GM12878 (cell line): ENCODE measurements around the gene TRUB2. TPM values are rescaled to one million over a fixed set of nuclear protein-coding genes. Genes with fewer than 3 reads are reported as not detected.
A peak's percentile ranks its signal among the peaks of the same experiment; 100 is the strongest.

Experiments
- BHLHE40 ChIP-seq, 2 experiments: fragments of 450-650 bp in 1 of 2; IDR thresholded peaks; 2 replicates each; pipeline ENCODE4 v1.6.1; 2011 to 2017; ENCODE audit warnings: low read depth in 2 of 2, borderline replicate concordance in 1 of 2, improper control_type of control experiment in 1 of 2, low read length in 1 of 2, mild to moderate bottlenecking in 1 of 2
- FOXK2 ChIP-seq: fragments of 450-650 bp; IDR thresholded peaks from 2 replicates; pipeline ENCODE4 v1.6.1; 2017; ENCODE audit warnings: mild to moderate bottlenecking, moderate library complexity
- HDAC2 ChIP-seq: fragments of 200-600 bp; sonication (generic); IDR thresholded peaks from 2 replicates; pipeline ENCODE4 v1.6.1; 2017
- HDAC6 ChIP-seq: fragments of 200-600 bp; sonication (generic); IDR thresholded peaks from one replicate; pipeline ENCODE4 v1.8.0; 2017; ENCODE audit warnings: antibody characterized with exemption; ENCODE audit not compliant: unreplicated experiment
- KAT2A ChIP-seq: conservative IDR thresholded peaks from 2 replicates; pipeline ENCODE4 v1.6.1; 2011; ENCODE audit warnings: low read depth, low read length; ENCODE audit not compliant: control insufficient read depth
- KDM1A ChIP-seq: fragments of 200-600 bp; sonication (generic); IDR thresholded peaks from 2 replicates; pipeline ENCODE4 v1.6.1; 2016; ENCODE audit warnings: borderline replicate concordance
- MEF2B ChIP-seq: fragments of 450-650 bp; IDR thresholded peaks from 2 replicates; pipeline ENCODE4 v1.6.1; 2018; ENCODE audit warnings: mild to moderate bottlenecking, moderate library complexity; ENCODE audit not compliant: partially characterized antibody, poor library complexity, severe bottlenecking
- MTA2 ChIP-seq: fragments of 450-650 bp; IDR thresholded peaks from 2 replicates; pipeline ENCODE4 v1.6.1; 2016; ENCODE audit warnings: low read depth, mild to moderate bottlenecking, moderate library complexity
- NFIC ChIP-seq: IDR thresholded peaks from 2 replicates; pipeline ENCODE4 v1.6.1; 2012; ENCODE audit warnings: low read depth, mild to moderate bottlenecking, inconsistent platforms, low read length, moderate library complexity
- PAX8 ChIP-seq: fragments of 450-650 bp; IDR thresholded peaks from 2 replicates; pipeline ENCODE4 v1.6.1; 2017; ENCODE audit warnings: mild to moderate bottlenecking, moderate library complexity
- SMAD1 ChIP-seq: fragments of 450-650 bp; IDR thresholded peaks from 2 replicates; pipeline ENCODE4 v1.6.1; 2018; ENCODE audit warnings: mild to moderate bottlenecking, low read depth; ENCODE audit not compliant: partially characterized antibody
- ZNF24 ChIP-seq: fragments of 450-650 bp; IDR thresholded peaks from 2 replicates; pipeline ENCODE4 v1.6.1; 2017; ENCODE audit warnings: antibody characterized with exemption, mild to moderate bottlenecking
- ZNF622 ChIP-seq: fragments of 450-650 bp; IDR thresholded peaks from 2 replicates; pipeline ENCODE4 v1.6.1; 2017; ENCODE audit warnings: mild to moderate bottlenecking, inconsistent platforms
- ZSCAN29 ChIP-seq: fragments of 450-650 bp; IDR thresholded peaks from 2 replicates; pipeline ENCODE4 v1.6.1; 2017; ENCODE audit warnings: mild to moderate bottlenecking, moderate library complexity
- ZZZ3 ChIP-seq: IDR thresholded peaks from 2 replicates; pipeline ENCODE4 v1.6.1; 2011; ENCODE audit warnings: low read depth; ENCODE audit not compliant: control insufficient read depth, insufficient read length
- polyA plus RNA-seq, 11 experiments: library from polyadenylated mRNA; depleted of rRNA in 4 of 11; unstranded in 6 of 11; stranded (reverse) in 5 of 11; fragments of >200 nt; fragmentation: Nextera tagmentation in 4 of 11; fragmentation: Illumina TruSeq in 1 of 11; extraction: Ambion mirVana in 4 of 11; extraction: Trizol in 1 of 11; gene quantifications; 1 replicate in 1 of 11; 2 replicates in 10 of 11; pipeline versions ENCODE4 v1.2.1 to v1.2.3, GENCODE V29; 2011 to 2016; ENCODE audit warnings: inconsistent platforms in 2 of 11, missing spikeins in 2 of 11, low read depth in 1 of 11
- total RNA-seq, 4 experiments: library from RNA; depleted of rRNA in 3 of 4; stranded (reverse); fragments of >200 nt in 3 of 4; fragmentation: Illumina TruSeq in 1 of 4; extraction: Trizol in 1 of 4; gene quantifications; 2 replicates each; pipeline versions ENCODE4 v1.2.1 to v1.2.3, GENCODE V29; 2013 to 2021
- TF ChIP-seq, protein P1 (sequence below): fragments of 450-650 bp; IDR thresholded peaks from 2 replicates; pipeline ENCODE4 v1.6.1; 2017; ENCODE audit warnings: mild to moderate bottlenecking, moderate library complexity
- TF ChIP-seq, protein P2 (sequence below): IDR thresholded peaks from 2 replicates; pipeline ENCODE4 v1.6.1; 2012; ENCODE audit warnings: low read length, inconsistent platforms
- TF ChIP-seq, protein P3 (sequence below): IDR thresholded peaks from 2 replicates; pipeline ENCODE4 v1.6.1; 2011; ENCODE audit warnings: borderline replicate concordance, low read depth, mild to moderate bottlenecking, moderate library complexity, low read length; ENCODE audit not compliant: insufficient read depth, poor library complexity, severe bottlenecking
- TF ChIP-seq, protein P4 (sequence below): IDR thresholded peaks from 2 replicates; pipeline ENCODE4 v1.6.1; 2012; ENCODE audit warnings: improper control_type of control experiment, low read depth, low read length; ENCODE audit not compliant: insufficient replicate concordance

TRUB2 gene
- total and polyA plus RNA-seq, 10 of the 15 experiments (the other 5 are each of a cell fraction or from before 2014, with no cell fraction given) = 2.8 to 70.5 (median 37.2) TPM

DNA sequence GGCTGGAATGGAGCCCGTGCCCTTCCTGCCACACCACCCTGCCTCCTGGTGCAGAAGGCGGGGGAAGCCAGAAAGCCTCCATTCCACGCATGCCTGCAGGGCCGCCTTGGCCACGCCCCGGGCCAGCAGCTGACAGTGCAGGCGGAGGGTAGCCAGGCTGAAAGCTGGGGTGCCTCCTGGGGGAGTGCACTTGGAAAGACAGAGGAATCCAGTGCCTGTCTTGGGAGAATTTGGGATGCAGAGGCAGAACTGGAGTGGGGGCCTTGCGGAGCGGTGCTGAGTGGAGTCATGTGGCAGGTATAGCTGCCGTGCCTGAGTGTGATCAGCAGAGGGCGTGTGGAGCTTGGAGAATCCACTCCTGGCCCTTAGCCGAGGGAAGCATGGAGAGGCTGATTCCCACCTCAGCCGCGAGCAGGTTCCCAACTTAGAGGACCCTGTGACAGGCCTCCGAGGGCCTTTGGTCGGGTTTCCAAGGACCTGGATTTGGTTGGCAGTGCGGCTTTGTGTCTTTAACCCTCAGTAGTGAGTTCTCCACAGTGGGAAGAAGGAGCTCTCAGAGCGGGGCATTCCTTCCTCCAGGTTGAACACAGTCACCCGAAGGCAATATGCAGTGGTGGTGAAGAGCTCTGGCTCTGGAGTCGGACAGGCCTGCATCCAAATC, 39.9 kb upstream of the TRUB2 start (continued):
- TF ChIP-seq ZSCAN29 = no peak
- TF ChIP-seq NFIC = no peak
- TF ChIP-seq, protein P1, sequence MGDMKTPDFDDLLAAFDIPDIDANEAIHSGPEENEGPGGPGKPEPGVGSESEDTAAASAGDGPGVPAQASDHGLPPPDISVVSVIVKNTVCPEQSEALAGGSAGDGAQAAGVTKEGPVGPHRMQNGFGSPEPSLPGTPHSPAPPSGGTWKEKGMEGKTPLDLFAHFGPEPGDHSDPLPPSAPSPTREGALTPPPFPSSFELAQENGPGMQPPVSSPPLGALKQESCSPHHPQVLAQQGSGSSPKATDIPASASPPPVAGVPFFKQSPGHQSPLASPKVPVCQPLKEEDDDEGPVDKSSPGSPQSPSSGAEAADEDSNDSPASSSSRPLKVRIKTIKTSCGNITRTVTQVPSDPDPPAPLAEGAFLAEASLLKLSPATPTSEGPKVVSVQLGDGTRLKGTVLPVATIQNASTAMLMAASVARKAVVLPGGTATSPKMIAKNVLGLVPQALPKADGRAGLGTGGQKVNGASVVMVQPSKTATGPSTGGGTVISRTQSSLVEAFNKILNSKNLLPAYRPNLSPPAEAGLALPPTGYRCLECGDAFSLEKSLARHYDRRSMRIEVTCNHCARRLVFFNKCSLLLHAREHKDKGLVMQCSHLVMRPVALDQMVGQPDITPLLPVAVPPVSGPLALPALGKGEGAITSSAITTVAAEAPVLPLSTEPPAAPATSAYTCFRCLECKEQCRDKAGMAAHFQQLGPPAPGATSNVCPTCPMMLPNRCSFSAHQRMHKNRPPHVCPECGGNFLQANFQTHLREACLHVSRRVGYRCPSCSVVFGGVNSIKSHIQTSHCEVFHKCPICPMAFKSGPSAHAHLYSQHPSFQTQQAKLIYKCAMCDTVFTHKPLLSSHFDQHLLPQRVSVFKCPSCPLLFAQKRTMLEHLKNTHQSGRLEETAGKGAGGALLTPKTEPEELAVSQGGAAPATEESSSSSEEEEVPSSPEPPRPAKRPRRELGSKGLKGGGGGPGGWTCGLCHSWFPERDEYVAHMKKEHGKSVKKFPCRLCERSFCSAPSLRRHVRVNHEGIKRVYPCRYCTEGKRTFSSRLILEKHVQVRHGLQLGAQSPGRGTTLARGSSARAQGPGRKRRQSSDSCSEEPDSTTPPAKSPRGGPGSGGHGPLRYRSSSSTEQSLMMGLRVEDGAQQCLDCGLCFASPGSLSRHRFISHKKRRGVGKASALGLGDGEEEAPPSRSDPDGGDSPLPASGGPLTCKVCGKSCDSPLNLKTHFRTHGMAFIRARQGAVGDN = no peak
- TF ChIP-seq BHLHE40 (IDR thresholded peaks at IDR 0.05; ENCODE audit: borderline replicate concordance in 1 of 2, low read depth in 2 of 2, low read length in 1 of 2) = peak in 1 of 2 experiments; percentile 20; a peak in 1 of 4 replicates
- TF ChIP-seq SMAD1 = no peak
- TF ChIP-seq, protein P2, sequence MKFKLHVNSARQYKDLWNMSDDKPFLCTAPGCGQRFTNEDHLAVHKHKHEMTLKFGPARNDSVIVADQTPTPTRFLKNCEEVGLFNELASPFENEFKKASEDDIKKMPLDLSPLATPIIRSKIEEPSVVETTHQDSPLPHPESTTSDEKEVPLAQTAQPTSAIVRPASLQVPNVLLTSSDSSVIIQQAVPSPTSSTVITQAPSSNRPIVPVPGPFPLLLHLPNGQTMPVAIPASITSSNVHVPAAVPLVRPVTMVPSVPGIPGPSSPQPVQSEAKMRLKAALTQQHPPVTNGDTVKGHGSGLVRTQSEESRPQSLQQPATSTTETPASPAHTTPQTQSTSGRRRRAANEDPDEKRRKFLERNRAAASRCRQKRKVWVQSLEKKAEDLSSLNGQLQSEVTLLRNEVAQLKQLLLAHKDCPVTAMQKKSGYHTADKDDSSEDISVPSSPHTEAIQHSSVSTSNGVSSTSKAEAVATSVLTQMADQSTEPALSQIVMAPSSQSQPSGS = no peak
- TF ChIP-seq MTA2 = no peak
- TF ChIP-seq FOXK2 = no peak
- no peak for TF ChIP-seq ZZZ3
- no peak for TF ChIP-seq HDAC6
- no peak for TF ChIP-seq ZNF622
- TF ChIP-seq KDM1A = no peak
- no peak for TF ChIP-seq HDAC2
- TF ChIP-seq PAX8 = no peak
- TF ChIP-seq, protein P3, sequence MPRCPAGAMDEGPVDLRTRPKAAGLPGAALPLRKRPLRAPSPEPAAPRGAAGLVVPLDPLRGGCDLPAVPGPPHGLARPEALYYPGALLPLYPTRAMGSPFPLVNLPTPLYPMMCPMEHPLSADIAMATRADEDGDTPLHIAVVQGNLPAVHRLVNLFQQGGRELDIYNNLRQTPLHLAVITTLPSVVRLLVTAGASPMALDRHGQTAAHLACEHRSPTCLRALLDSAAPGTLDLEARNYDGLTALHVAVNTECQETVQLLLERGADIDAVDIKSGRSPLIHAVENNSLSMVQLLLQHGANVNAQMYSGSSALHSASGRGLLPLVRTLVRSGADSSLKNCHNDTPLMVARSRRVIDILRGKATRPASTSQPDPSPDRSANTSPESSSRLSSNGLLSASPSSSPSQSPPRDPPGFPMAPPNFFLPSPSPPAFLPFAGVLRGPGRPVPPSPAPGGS = no peak
- TF ChIP-seq MEF2B = no peak
- no peak for TF ChIP-seq ZNF24
- no peak for TF ChIP-seq KAT2A
- TF ChIP-seq, protein P4, sequence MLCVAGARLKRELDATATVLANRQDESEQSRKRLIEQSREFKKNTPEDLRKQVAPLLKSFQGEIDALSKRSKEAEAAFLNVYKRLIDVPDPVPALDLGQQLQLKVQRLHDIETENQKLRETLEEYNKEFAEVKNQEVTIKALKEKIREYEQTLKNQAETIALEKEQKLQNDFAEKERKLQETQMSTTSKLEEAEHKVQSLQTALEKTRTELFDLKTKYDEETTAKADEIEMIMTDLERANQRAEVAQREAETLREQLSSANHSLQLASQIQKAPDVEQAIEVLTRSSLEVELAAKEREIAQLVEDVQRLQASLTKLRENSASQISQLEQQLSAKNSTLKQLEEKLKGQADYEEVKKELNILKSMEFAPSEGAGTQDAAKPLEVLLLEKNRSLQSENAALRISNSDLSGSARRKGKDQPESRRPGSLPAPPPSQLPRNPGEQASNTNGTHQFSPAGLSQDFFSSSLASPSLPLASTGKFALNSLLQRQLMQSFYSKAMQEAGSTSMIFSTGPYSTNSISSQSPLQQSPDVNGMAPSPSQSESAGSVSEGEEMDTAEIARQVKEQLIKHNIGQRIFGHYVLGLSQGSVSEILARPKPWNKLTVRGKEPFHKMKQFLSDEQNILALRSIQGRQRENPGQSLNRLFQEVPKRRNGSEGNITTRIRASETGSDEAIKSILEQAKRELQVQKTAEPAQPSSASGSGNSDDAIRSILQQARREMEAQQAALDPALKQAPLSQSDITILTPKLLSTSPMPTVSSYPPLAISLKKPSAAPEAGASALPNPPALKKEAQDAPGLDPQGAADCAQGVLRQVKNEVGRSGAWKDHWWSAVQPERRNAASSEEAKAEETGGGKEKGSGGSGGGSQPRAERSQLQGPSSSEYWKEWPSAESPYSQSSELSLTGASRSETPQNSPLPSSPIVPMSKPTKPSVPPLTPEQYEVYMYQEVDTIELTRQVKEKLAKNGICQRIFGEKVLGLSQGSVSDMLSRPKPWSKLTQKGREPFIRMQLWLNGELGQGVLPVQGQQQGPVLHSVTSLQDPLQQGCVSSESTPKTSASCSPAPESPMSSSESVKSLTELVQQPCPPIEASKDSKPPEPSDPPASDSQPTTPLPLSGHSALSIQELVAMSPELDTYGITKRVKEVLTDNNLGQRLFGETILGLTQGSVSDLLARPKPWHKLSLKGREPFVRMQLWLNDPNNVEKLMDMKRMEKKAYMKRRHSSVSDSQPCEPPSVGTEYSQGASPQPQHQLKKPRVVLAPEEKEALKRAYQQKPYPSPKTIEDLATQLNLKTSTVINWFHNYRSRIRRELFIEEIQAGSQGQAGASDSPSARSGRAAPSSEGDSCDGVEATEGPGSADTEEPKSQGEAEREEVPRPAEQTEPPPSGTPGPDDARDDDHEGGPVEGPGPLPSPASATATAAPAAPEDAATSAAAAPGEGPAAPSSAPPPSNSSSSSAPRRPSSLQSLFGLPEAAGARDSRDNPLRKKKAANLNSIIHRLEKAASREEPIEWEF = no peak
